ENCODE results near the gene UGT1A10.

GRCh38 chr2:233772153-233772552 is 135.9 kb downstream of the UGT1A10 start:
- TF ChIP-seq EP300 (IDR thresholded peaks at IDR 0.05; ENCODE audit: borderline replicate concordance in 1 of 2, control insufficient read depth in 1 of 2, low read depth in 2 of 2, low read length in 2 of 2) (no peak), ZBTB40 (IDR thresholded peaks at IDR 0.05; ENCODE audit: borderline replicate concordance) (no peak), NR2F1 (conservative IDR thresholded peaks at IDR 0.05) (no peak), TAF1 (IDR thresholded peaks at IDR 0.05; ENCODE audit: borderline replicate concordance, low read depth, low read length) (no peak), YY1 (IDR thresholded peaks at IDR 0.05; ENCODE audit: low read depth, low read length) (no peak), KLF5 (IDR thresholded peaks at IDR 0.05; ENCODE audit: partially characterized antibody) (no peak), TCF3 (IDR thresholded peaks at IDR 0.05; ENCODE audit: borderline replicate concordance, insufficient read depth, low read depth, low read length) (no peak), CTCF (IDR thresholded peaks at IDR 0.05 in 2 of 3, conservative IDR thresholded peaks at IDR 0.05 in 1 of 3; ENCODE audit: control insufficient read depth in 2 of 3, extremely low read depth in 1 of 3, insufficient read depth in 1 of 3, low read depth in 3 of 3, low read length in 3 of 3) (no peak), FOXK2 (IDR thresholded peaks at IDR 0.05) (no peak), EZH2 (IDR thresholded peaks at IDR 0.05; ENCODE audit: borderline replicate concordance, control insufficient read depth, low read depth, low read length) (no peak), E2F4 (IDR thresholded peaks at IDR 0.05; ENCODE audit: low read depth, low read length) (no peak), MAX (IDR thresholded peaks at IDR 0.05; ENCODE audit: low read depth, low read length) (no peak)

All from GM12878 (cell line).